Measurements from ENCODE around the gene GARNL3. TPM values are rescaled to one million over a fixed set of nuclear protein-coding genes. Genes with fewer than 3 reads are reported as not detected.

Gene GARNL3
- total and polyA plus RNA-seq, 2 of the 13 experiments (the other 11 are each of a cell fraction or from before 2014, with no cell fraction given) = 3.9 to 11.0 TPM

DNA sequence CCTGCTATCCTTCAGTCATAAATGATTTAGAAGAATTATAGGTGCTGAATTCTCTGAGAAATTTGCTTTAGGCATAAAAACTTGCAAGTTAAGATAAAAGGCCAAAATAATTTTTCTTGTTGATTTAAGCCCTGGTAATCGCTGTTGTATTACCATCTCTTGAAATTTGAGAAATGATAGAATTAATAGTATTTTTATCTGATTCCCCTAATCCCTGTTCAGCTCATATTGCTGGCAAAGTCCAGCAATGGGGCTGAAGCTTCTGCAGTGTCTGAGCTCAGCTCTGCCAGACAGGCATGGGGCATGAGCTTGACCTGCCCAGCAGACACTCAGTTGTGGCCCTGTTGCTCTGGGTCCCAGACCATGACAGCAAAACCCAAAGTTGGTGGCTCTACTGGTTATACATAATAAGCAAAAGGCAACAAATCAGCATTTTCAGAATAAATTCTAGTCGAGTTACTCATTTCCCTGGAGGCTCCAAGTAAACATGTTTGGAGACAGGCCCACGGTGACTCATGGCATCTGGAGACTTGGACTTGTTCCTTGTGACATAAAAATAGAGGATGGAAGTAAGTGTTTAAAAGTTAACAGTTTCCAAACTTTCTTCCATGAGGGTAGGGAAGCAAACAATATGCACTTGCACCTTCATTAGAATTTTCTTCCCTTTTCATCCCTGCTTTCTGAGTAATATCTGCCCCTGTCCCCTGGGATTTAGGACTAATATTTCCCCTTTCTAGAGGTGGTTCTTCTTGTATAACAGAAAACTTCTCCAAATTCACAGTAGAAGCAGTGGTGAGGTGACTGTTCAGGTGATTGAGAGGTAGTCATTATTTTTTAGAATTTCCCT, 72.2 kb downstream of the GARNL3 start:
- no peak for ATAC-seq
- BruUV-seq (replicated peaks) = no TSS peak
- ChIA-PET POLR2A (no interaction called here), CTCF (ENCODE audit: low intra/inter-chr PET ratio, low total read pairs) (no interaction called here)
- TF ChIP-seq, protein P1, sequence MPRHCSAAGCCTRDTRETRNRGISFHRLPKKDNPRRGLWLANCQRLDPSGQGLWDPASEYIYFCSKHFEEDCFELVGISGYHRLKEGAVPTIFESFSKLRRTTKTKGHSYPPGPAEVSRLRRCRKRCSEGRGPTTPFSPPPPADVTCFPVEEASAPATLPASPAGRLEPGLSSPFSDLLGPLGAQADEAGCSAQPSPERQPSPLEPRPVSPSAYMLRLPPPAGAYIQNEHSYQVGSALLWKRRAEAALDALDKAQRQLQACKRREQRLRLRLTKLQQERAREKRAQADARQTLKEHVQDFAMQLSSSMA (CRISPR knock-in tag; IDR thresholded peaks at IDR 0.05) = no peak
- peak; percentile 63 for TF ChIP-seq FOSL2 (CRISPR knock-in tag; IDR thresholded peaks at IDR 0.05)
- TF ChIP-seq ZNF350 (CRISPR knock-in tag; IDR thresholded peaks at IDR 0.05; ENCODE audit: borderline replicate concordance, low read depth) = no peak
- TF ChIP-seq MAFF (IDR thresholded peaks at IDR 0.05; ENCODE audit: low read depth, low read length) = 0 out of 2 replicates have a peak, but pooled peaks have one; percentile 3
- peak in 1 of 2 experiments; percentile 20; a peak in 1 of 4 replicates for TF ChIP-seq MAFK (conservative IDR thresholded peaks at IDR 0.05 in 1 of 2, IDR thresholded peaks at IDR 0.05 in 1 of 2; ENCODE audit: low read length in 2 of 2)
- no peak for TF ChIP-seq HNF4G (IDR thresholded peaks at IDR 0.05; ENCODE audit: borderline replicate concordance, low read depth, low read length)
- no peak for TF ChIP-seq HNF4G (CRISPR knock-in tag; IDR thresholded peaks at IDR 0.05; ENCODE audit: borderline replicate concordance, low read depth)
- Histone ChIP-seq H3K27ac (ENCODE audit: extremely low read length, insufficient read depth, low read length) (no peak overlapping the region), H2AFZ (ENCODE audit: low read length) (no peak overlapping the region), H3K4me3 (replicated peaks in 1 of 3; ENCODE audit: insufficient read depth in 1 of 3, low read depth in 2 of 3, low read length in 3 of 3) (no peak overlapping the region), H3K4me2 (ENCODE audit: low read depth, low read length) (no peak overlapping the region), H3K36me3 (replicated peaks in 1 of 2; ENCODE audit: control insufficient read depth in 1 of 2, insufficient read depth in 2 of 2, low read length in 2 of 2) (peaks cover 0 to 5% of the 10 kb centered on the region in 2 experiments; a peak in 2 of 5 replicates), H3K9me3 (ENCODE audit: low read length) (no peaks in the 10 kb centered on the region), H3K79me2 (ENCODE audit: insufficient read depth, low read length) (no peaks in the 10 kb centered on the region), H3K27me3 (ENCODE audit: control insufficient read depth in 1 of 2, insufficient read depth in 2 of 2, low read length in 2 of 2) (no peaks in the 10 kb centered on the region; a peak in 1 of 5 replicates), H4K20me1 (ENCODE audit: insufficient read depth, low read length) (no peaks in the 10 kb centered on the region), H3K4me1 (ENCODE audit: insufficient read depth, low read length) (peaks cover 16% of the 10 kb centered on the region), H3K9ac (ENCODE audit: insufficient read depth, low read depth, low read length) (no peak overlapping the region)
- FAIRE-seq = no peak
- in situ Hi-C loops (cut with HindIII; ENCODE audit: extremely low pct_ligation_motif_present, low pct_unique_long_range_greater_than_20kb) = no loop called here
- WGBS (ENCODE audit: low lambda C conversion rate) = 65% methylated on average over 3 of the region's 3 CpGs
- intact Hi-C loops (cut with micrococcal nuclease; ENCODE audit: unreplicated experiment) = no loop called here
- DNase-seq (ENCODE audit: low spot score) = peak; percentile 16
